ENCODE data around the gene IL10RB.
"Not testable (repeated sequence)": the region's sequence is repeated elsewhere in the genome, so short reads cannot be mapped to it uniquely, and the experiment has no call there.

Gene IL10RB

DNA sequence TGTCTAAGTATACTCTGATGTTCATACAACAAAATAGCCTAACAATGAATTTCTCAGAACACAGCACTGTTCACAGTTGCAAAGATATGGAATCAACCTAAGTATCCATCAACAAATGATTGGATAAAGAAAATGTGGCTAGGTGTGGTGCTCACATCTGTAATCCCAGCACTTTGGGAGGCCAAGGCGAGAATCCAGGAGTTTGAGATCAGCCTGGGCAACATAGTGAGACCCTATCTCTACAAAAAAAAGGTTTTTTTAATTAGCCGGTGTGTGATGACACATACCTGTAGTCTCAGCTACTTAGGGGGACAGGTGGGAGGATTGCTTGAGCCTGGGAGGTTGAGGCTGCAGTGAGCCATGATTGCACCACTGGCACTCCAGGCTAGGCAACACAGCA, 25.8 kb upstream of the IL10RB start:
- no peak for DNase-seq (ENCODE audit: low read depth, low spot score)

DNA sequence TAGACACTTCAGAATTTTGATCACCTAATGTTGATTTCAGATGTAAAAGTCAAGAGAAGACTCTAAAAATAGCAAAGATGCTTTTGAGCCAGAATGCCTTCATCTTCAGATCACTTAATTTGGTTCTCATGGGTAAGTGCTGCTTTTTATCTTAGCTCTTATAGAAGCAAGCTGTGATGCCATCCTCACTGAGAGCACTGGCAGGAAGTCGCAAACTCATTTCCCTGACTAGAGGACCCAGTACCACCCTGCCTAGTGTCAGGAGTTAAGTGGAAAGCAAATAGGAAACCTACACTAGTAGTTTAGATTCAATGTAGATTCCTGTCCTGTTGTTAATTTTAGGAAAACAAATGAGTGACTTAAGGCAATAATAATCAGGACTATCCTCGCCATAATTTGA, 24.3 kb upstream of the IL10RB start:
- DNase-seq (ENCODE audit: low read depth, low spot score): no peak

DNA sequence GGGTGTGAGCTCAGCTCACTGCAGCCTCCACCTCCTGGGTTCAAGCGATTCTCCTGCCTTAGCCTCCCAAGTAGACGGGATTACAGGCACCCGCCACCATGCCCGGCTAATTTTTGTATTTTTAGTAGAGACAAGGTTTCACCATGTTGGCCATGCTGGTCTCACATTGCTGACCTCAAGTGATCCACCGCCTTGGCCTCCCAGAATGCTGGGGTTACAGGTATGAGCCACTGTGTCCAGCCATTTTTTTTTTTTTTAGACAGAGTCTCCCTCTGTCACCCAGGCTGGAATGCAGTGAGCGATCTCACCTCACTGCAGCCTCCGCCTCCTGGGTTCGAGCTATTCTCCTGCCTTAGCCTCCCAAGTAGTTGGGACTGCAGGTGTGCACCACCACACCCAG, 23.3 kb upstream of the IL10RB start:
- DNase-seq (ENCODE audit: low read depth, low spot score): not testable (repeated sequence)

DNA sequence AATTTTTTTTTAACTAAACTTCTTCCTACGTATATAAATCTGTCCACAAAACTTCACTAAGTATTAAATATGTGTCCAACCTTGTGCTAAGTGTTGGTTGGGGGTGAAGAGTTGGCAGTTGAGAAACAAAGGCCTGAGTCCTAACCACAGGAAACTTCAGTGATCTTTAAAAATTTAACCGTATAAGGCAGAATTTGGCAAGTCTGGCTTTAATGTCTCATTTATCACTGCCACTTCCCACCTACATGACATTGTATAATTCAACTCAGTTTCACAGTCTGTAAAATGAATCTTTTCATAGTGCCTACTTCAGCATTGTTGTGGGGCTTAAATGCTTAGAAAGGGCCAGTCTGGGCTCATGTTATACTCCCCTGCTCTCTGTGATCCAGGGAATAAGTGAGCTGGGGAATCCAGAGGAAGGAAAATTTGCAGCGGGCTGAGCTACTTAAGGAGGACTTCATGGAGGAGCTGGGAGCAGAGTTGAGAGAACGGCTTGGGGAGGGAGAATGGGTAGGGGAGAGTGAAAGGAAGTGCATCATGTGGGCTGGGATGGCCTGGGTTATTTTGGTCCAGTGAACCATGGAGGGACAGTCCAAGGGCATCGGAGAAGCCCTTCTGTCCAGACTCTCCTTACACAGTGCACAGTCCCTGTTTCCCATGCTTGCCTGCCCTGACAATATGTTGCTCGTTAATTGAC, 21.9 kb upstream of the IL10RB start:
- DNase-seq (ENCODE audit: low read depth, low spot score): no peak

DNA sequence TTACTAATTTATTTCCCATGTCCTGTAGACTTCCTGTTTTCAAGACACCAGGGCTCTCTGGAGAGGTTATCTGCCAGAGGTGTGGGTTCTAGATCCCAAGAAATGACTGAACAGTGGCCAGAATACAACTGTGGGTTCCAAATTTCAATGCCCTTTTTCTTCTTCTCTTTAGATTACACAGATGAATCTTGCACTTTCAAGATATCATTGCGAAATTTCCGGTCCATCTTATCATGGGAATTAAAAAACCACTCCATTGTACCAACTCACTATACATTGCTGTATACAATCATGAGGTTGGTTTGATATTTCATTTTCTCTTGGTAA, 21.4 kb upstream of the IL10RB start:
- DNase-seq (ENCODE audit: low read depth, low spot score): no peak

DNA sequence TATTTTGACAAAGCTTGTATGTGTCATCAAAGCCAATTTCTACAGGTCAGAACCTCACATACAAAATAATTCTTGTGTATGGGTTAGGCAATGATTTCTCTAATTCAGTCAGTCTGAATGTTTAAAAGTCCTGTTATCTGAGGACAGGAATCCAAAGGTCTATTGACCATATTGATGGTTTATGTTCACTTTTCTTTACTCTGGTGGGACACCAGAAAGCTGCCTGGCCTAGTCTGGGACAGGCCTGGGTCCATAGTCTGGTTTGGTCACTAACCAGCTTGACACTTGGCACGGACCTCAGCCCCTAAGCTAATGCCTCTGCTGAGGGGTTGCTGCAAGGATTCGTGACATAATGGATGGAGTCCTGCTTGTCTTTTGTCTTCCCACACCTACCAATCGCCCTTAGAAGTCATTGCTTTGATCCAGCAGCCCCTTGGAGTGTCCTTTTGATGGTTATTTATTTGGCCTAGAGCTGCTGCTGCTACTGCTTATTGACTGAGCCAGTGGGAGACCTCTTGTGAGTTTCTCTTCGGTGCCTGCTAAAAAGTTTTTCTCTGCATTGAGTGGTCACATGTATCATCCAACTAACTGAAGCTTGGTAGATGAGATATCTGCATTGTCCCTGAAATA, 20.8 kb upstream of the IL10RB start:
- no peak for DNase-seq (ENCODE audit: low read depth, low spot score)

DNA sequence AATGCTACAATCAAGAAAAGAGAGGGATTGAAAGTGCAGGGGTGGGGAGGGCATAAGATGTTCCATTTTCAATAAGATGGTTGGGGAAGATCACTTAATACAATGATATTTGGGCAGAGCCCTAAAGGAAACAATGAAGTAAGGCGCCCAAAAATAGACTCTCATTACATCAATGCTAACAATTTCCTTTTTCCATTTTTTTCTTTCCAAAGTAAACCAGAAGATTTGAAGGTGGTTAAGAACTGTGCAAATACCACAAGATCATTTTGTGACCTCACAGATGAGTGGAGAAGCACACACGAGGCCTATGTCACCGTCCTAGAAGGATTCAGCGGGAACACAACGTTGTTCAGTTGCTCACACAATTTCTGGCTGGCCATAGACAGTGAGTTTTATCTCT, 19.7 kb upstream of the IL10RB start:
- no peak for DNase-seq (ENCODE audit: low read depth, low spot score)

DNA sequence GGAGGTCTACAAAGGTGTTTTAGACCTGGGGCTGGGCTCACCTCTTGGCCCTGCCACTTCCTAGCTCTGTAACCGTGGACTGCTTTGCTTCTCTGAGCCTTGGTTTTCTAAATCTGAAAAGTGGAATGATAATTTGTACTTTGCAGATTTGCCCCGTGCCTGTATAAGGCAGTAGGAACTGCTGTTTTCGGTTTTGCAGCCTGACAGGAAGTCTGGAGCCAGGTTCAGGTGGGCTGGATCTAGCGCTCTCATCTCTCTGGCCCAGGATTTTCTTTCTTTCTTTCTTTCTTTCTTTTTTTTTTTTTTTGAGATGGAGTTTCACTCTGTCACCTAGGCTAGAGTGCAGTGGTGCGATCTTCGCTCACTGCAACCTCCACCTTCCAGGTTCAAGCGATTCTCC, 19.2 kb upstream of the IL10RB start:
- no peak for DNase-seq (ENCODE audit: low read depth, low spot score)

DNA sequence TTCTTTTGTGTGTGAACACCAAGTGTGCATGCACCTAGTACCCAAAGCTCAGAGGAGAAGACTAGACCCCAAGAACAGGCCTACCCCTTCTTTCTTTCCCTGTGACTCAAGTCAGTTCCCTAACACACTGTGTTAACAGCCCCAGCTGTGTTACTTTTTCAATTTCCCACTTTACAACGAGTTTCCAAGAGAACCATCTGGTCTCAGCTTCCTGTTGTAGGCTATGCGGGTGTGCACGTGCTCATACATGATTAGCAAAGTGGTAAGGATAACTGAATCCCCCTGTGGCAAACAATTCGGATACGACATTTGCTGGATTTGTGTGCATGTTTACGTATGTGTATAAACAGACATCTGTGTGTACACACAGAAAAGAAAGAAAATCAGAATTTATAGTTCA, 18.6 kb upstream of the IL10RB start:
- no peak for DNase-seq (ENCODE audit: low read depth, low spot score)

DNA sequence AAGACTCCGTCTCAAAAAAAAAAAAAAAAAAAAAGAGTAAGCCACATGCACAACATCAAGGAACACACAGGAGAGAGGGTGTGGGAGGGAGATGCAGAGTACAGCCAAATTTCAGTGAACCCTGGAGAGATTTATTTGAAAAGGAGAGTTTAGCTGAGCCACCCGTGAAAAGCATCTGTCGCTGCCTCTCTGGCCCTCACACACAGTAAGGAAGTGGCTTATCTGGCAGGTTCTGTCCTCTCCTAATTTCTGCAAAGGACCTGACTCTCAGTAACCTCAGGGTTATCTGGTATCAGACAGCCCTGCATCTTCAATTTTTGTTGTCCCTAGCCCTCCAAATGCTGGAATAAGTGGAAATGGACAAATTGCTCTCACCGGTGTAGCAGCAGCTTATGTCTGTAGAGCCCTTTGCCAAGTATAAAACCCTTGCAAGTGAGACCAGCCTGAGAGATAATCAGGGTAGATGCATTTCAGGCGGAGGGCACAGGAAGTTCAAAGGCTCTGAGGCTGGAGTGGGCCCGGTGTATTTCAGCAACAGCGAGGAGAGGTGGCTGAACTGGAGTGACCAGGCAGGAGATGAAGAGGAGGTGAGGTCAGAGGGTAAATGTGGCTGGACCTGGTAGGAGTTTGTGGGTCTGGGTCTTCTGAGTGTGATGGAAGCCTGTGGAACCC, 16.7 kb upstream of the IL10RB start:
- DNase-seq (ENCODE audit: low read depth, low spot score): no peak

DNA sequence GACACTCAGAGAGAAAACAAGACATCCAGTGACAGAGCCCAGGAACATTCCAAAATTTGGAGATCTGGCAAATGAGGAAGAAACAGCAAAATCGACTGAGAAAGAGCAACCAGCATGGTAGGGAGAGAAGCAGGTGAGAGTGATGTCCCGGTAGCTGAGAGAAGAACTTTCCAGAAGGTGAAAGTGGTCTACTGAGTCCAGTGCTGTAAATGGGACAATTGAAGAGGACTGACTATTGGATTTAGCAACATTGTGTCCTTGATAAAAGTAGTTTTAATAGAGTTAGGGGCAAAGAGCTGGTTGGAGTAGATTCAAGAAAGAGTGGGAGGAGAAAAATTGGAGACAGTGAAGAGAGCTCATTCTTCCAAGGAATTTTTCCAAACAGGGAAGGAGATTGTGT, 15.0 kb upstream of the IL10RB start:
- no peak for DNase-seq (ENCODE audit: low read depth, low spot score)

DNA sequence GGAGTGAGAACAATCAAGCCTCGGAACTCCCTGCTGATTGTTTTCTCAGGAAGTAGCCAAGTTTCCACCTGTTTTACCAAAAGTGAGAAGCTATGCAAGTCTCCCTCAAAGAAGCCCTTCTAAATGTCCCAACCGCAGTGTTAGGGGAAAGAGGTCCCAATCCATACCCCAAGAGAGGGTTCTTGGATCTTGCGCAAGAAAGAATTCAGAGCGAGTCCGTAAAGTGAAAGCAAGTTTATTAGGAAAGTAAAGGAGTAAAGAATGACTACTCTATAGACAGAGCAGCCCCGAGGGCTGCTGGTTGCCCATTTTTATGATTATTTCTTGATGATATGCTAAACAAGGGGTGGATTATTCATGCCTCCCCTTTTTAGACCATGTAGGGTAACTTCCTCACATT, 12.8 kb upstream of the IL10RB start:
- not testable (repeated sequence) for DNase-seq (ENCODE audit: low read depth, low spot score)

DNA sequence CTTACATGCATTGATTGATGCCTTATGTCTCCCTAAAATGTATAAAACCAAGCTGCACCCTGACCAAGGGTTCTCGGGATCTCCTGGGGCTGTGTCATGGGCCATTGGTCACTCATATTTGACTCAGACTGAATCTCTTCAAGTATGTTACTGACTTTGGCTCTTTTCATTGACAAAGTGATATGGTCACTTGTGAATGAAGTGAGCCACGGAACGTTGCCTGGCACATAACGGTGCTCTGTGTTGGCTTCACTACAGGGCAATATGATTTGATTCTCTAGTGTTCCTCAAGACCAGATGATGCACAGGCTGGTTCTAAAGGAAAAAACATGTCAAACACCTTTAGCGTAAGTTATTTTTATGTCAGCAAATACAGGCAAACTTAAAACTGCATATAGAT, 11.4 kb upstream of the IL10RB start:
- no peak for DNase-seq (ENCODE audit: low read depth, low spot score)

DNA sequence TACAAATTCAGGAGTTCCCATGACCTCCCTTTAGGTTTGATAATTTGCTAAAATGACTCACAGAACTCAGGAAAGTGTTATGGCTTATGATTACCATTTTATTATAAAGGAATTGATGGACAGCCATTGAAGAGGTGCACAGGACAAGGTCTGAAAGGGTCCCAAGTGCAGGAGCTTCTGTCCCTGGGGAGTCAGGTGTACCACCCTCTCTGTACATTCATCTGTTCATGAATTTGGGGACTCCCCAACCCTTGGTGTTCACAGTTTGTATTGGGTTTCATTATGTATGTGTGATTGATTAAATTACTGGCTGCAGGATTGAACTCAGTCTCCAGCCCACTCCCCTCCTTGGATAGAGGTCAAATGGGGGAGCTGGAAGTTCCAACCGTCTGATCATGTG, 10.8 kb upstream of the IL10RB start:
- no peak for DNase-seq (ENCODE audit: low read depth, low spot score)

DNA sequence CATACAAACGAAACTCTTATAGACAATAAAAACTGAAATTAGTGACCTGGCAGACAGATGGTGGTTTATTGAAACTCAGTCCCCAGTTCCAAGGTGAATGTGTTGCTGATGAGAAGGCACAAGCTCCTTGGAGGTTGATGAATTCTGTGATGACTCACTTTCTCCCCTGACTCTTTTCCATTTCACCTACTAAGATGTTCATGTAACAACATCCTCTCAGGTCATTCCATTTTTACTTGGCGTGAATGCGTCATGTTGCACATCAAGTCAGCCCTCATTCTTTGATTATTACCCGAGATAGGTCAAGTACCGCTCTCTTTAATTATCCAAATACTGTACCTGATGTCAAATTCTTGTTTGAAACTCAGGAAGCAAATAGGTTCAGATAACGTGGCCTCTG, 10.1 kb upstream of the IL10RB start:
- DNase-seq (ENCODE audit: low read depth, low spot score): no peak

DNA sequence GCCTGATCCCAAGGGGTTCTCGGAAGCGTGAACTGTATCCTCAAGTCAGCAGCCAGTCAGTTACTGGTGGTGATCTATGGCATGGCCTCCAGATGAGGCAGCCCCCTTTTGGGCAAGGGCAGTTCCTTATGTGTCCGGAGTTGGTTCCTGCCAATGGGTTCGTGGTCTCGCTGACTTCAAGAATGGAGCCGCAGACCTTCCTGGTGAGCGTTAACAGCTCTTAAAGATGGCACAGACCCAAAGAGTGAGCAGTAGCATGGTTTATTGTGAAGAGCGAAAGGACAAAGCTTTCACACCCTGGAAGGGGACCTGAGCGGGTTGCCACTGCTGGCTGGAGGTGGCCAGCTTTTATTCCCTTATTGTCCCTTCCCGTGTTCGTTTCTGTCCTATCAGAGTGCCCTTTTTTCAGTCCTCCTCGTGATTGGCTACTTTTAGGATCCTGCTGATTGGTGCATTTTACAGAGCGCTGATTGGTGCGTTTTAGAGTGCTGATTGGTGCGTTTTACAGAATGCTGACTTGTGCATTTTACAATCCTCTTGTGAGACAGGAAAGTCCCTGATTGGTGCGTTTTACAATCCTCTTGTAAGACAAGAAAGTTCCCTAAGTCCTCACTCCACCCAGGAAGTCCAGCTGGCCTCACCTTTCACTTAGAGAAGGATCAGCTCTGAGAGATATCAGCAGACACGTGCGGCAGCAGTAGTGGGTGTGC, 8.9 kb upstream of the IL10RB start:
- no peak for DNase-seq (ENCODE audit: low read depth, low spot score)

DNA sequence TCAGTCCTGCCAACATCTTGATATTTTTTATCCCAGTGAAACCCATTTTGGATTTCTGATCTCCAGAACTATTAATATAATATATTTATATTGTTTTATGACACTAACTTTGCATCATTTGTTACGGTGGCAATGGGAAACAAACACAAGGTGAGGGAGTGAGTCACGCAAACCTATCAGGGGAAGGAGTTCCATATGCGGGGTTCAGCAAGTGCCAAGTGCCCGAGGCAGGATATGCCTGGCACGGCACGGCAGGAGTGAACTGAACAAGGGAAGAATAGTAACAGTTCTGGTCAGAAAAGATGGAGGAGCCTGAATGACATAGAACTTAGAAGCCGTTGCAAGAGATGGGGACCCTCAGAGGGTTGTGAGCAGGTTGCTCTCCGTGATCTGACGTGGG, 7.7 kb upstream of the IL10RB start:
- DNase-seq (ENCODE audit: low read depth, low spot score): no peak

DNA sequence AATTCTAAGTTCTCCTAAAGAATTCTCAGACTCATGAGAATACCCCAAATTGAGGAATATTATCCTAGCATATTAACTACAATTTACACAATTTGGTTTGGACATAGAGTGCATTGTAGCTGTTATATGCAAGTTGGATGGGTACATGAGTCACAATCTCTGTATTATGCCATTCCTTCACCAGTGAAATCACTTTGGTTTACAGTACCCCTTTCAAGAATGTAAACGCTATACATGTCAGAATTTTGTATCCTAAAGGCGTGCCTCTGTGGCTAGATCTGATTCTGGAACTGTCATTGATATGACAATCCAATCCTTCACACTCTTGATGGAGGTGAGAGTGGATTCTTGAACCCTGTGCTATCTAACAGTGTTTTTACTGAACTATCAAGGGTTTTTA, 6.7 kb upstream of the IL10RB start:
- no peak for DNase-seq (ENCODE audit: low read depth, low spot score)

DNA sequence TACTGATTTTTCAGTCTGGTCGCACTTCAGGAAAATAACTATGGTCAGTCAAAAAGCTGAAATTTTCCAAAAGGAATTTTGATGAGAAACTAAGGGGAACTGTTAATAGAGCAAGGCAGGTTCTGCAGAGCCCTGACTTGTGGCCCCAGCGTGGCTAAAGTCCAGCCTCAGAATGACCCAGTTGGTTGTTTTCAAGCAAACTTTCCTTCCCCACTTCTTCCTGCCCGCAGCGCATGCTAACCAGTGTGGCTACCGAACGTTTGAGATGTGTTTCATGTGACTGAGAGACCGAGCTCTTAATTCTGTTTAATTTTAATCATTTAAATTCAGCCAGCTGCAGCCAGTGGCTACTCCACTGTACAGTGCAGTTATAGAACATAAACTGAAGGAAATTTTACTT, 6.2 kb upstream of the IL10RB start:
- DNase-seq (ENCODE audit: low read depth, low spot score): no peak

DNA sequence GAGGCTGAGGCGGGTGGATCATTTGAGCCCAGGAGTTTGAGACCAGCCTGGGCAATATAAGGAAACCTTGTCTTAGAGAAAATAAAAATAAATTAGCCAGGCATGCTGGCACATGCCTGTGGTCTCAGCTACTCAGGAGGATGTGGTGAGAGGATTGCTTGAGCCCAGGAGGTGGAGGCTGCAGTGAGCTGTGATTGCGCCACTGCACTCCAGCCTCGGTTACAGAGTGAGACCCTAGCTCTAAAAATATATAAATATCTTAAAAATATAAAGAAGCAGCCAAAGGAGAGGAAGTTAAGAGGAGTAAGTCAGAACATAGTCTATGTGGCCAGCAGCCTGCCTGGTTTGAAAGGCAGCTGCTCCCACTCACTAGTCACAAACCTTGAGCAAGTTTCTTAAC, 4.5 kb upstream of the IL10RB start:
- DNase-seq (ENCODE audit: low read depth, low spot score): no peak

DNA sequence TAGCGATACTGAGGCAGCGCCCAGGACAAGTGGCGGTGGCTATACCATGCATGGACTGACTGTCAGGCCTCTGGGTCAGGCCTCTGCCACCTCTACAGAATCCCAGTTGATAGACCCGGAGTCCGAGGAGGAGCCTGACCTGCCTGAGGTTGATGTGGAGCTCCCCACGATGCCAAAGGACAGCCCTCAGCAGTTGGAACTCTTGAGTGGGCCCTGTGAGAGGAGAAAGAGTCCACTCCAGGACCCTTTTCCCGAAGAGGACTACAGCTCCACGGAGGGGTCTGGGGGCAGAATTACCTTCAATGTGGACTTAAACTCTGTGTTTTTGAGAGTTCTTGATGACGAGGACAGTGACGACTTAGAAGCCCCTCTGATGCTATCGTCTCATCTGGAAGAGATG, 3.2 kb upstream of the IL10RB start:
- DNase-seq (ENCODE audit: low read depth, low spot score): no peak

DNA sequence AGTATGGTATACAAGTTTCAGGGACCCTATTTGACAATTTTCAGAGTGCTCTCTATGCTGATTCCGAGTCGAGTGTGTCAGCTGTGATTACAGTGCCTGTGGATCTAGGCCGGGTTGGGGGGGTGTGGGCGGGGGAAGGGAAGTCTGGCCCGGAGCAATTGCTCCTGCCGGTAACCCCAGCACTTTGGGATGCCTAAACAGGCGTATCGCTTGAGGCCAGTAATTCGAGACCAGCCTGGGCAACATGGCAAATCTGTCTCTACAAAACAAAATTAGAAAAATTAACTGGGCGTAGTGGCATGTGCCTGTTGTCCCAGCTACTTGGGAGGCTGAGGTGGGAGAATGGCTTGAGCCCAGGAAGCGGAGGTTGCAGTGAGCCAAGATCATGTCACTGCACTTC, 1.6 kb upstream of the IL10RB start:
- DNase-seq (ENCODE audit: low read depth, low spot score): no peak

DNA sequence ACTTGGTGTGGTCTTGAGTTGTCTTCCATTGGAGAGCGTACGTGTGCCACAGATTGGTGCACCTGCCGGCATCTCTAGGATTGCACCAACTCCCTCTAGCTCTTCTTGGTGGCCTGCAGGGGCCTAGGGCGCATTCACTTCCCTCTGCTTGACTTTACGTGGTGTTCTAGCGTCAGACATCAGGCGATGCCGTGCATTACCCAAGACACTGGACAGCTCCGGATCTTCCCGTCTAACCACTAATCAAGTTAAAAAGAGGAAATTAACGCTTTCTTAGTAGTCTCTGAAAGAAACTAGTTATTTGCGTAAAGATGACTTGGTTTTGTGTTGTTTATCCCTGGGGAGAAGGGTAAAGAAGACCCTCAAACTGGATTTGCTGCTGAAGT, 510 bp upstream of the IL10RB start:
- no peak for DNase-seq (ENCODE audit: low read depth, low spot score)
